ENCODE data around the gene PITHD1.
"Not testable (repeated sequence)": the region's sequence is repeated elsewhere in the genome, so short reads cannot be mapped to it uniquely, and the experiment has no call there.

PITHD1 gene

DNA sequence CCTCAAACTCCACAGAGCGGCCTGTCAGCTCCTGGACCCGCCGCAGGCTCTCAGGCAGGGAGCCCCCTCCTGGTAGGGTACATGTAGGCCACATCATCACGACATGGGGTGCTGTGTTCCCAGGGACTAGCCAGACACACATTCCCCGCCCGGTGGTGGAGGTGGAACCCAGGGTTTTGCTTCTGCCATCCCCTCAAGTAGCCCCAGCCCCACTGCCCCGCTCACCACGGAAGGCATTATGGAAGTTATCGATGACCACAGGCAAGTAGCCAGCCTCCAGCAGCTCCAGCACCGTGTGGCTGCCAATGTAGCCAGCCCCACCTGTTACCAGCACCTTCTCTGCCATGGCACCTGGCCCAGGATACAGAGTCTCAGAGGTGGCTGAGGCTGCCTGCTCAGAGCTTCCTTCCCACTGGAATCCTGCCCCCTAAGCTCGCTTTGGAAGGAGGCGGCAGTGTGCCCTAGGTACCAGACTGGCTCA, 20.5 kb downstream of the PITHD1 start:
- DNase-seq (ENCODE audit: low read depth in 2 of 2) = no peak

DNA sequence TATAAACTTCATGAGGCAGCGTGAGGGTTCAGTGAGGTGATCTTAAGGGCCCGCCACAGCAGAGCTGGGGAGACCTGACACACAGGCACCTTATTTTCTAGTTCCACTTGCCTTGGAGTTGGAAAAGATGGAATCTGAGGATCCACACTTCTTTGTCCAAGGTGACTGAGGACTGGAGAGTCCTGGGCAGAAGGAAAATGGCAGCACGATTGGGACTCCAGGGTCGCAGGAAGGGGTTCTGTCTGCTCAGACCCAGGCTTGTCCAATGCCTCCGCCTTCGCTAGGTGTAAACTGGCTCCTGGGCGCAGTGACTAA, 21.0 kb downstream of the PITHD1 start:
- no peak for DNase-seq (ENCODE audit: low read depth in 2 of 2)

DNA sequence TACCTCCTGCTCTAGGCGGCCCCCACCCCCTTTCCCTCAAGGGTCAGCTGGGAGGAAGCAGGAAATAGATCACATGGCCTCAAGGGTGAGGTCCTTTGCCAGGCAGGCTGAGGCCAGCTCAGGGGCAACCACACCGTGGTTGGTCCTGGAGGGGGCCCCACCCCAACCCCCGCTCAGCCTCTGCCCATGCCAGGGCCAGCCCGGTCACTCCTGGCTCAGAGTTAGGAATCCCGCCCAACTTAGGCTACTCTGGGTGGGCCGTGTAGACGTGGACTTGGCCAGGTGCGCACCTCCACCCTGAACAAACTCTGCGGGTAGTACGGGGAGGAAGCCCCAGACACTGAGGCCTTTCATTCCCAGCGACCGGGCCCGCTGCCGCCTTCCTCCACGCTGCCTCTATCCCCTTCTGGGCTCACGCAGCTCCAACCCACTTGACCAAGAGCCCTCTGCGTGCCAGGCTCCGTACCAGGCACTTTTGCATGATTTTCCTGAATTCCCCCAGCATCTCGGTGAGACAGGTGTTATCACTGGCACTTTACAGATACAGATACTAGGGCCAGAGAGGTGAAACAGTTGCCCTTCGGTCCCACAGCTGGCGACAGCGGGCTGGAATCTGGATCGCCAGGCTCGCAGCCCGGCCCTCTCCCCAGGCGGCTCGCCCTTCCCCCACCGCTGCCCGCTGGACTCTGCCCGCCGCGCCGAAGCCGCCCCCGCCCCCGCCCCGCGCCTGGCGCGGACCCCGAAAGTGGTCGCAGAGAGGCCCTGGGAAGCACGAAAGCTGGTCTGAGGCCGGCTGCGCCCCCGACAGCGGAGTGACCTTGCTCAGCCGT, 21.6 kb downstream of the PITHD1 start:
- peak in 1 of 2 donors; percentile 54 for DNase-seq (ENCODE audit: low read depth in 2 of 2)

DNA sequence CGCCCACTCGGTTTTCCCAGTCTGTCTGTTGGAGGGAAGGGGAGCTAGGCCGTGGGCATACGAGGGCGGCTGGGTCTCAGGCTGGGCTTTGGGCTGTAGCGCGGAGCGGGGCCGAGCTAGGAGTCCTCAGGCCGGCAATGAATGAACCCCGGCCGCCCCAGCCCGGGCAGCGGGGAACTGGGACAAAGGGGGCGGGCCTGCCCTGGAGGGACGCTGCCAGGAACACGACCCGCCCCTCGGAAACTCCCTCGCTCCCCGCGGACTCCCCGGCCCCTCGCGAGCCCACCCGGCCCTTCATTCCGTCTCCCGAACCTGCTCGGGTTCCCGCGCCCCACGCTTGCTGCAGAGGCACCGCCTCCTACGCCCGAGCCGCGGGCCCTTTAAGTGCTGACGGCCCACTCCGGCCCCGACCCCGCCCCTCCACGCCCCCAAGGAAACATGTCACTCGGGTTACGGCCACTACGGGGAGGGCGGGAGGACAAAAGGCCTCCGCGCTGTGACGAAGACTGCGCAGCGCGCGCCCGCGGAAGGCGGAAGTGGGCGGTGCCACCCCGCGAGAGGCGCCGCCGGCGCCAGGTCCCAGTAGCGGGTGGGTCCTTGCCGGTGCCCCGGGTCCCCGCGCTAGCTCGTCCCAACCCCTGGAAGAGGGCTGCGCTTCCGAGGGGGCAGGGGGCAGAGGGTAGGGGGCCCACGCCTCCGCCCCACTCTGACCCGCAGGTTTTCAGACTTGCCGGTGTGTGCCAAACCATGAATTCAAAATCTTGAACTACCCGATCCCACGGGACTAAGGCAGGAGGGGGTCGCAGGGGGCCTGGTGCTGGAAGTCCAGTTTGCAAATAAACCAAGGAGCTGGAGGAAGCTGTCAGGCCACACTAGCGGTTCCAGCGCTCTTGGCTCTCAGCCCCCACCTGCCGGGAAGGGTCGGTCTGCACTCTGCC, 22.5 kb downstream of the PITHD1 start, which contains the start of gene GALE:
GALE (minus strand) TSS at position 355 of the 938 bp plus-strand sequence. CDS start 1,747 bp downstream, outside the sequence.
- DNase-seq (ENCODE audit: low read depth in 2 of 2) = peak; percentile 97

DNA sequence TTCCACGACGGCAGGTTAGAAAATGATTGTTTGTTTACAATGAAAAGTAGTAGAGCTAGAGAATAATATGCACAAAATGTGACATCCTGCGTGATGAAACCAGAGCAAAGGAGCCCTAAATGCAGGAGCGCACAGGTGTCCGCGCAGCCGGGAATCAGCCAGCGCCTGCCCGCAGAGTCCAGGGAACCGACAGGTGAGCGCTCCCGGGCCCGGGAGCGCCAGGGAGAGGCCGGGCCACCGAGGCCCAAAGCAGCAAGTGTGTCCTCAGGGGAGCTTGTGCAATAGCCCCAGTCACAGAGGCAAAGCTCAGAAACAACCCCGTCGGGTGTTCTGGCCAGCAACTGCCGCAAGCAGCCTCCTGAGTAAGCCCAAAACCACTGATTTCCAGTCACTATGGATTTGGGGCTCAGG, 23.1 kb downstream of the PITHD1 start:
- DNase-seq (ENCODE audit: low read depth in 2 of 2) = no peak

DNA sequence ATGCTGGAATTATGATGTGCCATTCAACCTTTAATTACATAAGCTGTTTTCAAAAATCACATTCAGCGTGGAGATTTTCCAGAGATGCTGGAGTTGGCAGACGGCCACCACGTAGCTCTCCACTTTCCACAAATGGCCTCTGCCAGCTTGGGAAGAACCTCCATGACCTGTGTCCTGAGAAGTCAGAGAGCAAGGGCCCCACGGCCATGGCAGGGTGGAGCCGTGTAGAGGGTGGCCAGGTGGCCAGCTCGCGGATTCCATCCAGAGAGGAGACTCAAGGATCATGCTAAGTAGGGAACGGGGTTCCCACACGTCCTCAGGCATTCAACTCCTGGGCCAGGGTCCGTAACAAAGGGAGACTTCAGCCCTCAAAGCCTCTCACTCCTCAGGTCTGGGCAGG, 23.7 kb downstream of the PITHD1 start:
- DNase-seq (ENCODE audit: low read depth in 2 of 2) = no peak

DNA sequence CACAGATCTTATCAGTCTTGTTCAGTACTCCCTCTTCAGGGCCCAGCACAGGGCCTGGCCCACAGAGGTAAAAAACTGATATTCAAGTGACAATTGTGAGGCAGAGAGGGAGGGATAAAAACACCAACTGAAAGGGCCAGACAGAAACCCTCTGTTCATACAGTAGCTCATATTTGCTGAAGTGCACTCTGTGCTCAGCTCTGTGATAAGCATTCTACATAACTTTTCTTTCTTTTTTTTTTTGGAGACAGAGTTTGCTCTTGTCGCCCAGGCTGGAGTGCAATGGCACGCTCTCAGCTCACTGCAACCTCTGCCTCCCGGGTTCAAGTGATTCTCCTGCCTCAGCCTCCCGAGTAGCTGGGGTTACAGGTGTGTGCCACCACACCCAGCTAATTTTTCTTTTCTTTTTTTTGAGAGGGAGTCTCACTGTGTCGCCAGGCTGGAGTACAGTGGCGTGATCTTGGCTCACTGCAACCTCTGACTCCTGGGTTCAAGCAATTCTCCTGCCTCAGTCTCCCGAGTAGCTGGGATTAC, 24.7 kb downstream of the PITHD1 start:
- not testable (repeated sequence) for DNase-seq (ENCODE audit: low read depth in 2 of 2)

DNA sequence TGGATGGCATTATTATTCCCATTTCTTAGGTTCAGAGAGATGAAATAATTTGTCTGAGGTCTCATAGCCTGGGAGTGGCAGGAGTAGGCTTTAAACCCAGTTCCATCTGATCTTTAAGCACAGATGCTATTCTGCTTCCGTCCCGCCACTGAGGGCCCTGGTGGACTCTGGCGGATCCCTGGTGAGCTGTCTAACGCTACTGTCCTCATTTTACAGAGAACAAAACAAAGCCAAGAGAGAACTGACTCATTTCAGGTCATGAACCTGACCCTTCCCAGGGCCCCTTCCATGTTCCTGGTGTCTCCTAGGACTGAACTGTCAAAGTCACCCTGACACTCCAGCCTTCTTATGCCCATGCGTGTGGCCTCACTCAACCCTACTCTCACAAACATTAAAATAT, 25.5 kb downstream of the PITHD1 start:
- DNase-seq (ENCODE audit: low read depth in 2 of 2) = no peak

DNA sequence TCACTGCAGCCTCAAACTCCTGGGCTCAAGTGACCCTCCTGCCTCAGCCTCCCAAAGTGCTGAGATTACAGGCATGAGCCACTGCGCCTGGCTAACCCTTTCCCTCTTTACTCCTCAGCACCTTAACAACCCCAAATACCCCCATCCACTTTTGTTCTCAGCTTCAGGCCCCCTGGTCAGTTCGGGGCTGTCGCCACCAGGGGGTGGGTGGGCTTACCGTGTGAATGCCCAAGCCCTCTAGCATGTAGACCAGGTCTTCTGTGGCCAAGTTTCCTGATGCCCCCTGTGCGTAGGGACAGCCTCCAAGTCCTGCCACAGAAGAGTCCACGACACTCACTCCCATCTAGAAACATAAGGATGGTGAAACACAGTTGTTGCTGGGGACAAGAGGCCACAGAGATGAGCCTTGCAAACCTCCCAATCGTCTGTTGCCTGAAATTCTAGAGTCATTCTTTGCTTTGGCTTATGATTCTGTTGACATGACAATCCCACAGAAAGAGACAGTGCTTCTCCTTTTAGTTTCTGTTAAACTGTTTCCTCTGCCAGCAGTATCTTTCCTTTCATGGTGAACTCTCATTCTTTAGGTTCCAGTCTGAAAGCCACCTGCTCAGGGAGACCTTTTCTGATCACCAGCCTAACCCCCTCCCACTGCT, 26.1 kb downstream of the PITHD1 start:
- no peak for DNase-seq (ENCODE audit: low read depth in 2 of 2)

DNA sequence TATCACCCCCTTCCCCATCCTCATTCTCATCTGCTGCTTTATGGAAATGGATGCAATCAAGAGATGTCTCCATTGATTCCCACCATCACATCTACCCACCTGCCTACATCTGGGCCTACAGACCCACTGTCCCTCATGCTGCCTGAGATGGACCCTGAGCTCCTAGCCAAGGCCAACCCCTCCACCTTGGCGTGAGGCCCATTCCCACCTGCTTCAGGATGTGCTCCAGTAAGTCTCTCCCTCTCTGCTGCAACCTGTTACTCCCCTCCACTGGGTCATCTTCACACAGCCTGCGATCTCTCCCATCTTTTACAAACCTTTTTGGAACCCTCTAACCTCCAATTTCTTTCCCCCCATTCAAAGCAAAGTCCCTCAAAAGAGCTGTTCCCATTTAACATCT, 26.8 kb downstream of the PITHD1 start:
- DNase-seq (ENCODE audit: low read depth in 2 of 2) = no peak

DNA sequence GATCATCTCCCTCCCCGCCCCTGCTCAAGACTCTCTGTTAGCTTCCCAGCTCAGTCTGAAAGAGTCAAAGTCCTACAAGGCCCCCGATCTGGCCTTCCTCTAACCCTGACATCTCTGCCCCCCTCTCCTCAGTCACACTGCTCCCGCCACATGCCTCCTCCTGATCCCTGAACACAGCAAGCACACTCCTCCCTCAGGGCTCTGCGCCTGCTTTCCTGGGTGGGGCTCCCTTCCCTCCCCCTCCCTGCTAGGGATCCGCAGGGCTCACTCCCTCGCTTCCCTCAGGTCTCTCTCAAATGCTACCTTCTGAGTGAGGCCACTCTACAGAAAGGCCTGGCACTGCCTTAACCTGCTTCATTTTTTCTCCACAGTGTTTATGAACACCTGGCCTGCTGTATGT, 28.1 kb downstream of the PITHD1 start:
- no peak for DNase-seq (ENCODE audit: low read depth in 2 of 2)

DNA sequence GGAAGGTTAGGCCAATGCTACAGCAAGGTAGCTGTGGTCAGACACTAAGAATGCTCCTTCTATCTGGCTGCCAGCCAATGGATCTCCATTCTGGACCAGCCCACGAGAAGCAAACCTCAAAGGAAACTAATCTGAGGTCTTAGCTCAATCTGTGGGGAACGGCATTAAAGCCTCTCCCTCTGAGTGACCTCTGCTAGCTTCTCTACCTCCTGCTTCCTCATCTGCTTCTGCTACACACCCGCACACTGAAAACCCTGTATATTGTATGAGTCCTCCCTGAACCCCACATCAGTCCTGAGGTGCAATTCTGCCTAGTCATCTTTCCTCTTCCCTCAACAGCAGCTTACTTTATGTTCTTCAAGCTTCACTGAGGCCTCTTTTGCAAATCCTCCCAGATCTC, 29.2 kb downstream of the PITHD1 start:
- no peak for DNase-seq (ENCODE audit: low read depth in 2 of 2)

DNA sequence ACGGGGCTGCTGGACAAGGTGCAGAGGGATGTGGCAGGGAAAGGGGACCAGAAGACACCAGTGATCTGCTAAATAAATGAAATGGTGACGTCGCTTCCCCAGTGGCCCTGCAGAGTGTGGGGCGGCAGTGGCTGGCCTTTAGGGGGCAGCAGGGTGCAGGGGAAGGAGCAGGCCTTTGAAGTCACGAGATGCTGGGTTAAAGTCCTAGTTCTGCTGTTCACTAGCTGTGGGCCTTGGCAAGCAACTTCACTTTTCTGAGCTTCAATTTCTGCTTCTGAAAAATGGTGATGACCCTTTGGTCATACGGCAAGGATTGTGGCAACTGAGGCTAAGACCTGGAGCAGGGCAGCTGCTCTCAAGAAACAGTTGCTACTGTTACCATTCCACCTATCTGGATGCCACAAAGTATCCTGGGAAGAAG, 31.5 kb downstream of the PITHD1 start:
- DNase-seq (ENCODE audit: low read depth in 2 of 2) = peak; percentile 65 to 69

DNA sequence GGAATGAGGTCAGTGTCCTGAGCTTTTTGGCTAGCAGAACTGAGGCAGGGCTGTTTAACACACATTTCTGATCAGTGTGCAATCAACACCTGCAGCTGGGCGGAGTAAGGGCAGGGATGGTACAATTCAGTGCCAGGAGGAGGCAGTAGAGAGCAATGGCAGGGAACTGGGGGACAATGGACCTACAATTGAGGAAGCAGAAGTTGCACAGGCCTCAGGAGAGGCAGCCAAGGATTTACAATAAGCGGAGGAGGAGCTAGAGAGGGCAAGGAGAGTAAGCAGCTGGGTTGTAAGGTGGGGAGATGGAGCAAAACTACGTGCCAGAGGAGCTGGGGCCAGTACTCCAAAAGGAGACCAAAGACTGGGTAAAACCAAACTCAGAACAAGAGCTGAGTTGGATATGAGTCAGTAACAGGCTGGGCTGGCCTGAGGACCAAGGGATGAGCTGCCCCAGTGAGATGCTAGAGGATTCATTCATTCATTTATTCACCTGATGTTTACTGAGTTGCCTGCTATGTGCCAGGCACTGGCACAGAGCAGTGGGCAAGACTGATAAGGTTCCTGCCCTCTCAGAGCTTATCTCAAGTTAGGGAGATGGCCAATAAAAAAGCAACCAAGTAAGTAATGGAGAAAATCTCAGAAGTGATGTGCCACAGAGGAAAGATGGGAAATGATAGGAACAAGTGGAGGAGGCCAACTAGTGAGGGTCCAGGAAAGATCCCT, 32.8 kb downstream of the PITHD1 start:
- DNase-seq (ENCODE audit: low read depth in 2 of 2) = no peak

DNA sequence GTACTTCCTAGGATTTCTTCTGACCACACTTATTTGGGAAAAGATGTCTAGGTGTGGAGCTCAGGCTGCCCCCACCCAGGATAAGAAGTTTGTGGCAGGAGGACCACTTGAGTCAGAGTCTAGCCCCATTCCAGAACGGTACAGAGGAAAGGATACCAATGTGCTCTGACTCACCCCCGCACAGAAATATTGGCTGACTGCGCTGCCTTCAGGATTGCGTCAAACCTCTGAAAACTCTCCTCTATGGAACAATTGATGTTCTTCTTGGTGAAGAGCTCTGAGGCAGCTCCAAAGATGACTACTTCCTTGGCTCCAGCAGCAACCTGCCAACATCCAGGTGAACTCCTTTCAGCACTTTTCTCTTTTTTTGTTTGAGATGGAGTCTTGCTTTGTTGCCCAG, 35.8 kb downstream of the PITHD1 start:
- DNase-seq (ENCODE audit: low read depth in 2 of 2) = no peak

DNA sequence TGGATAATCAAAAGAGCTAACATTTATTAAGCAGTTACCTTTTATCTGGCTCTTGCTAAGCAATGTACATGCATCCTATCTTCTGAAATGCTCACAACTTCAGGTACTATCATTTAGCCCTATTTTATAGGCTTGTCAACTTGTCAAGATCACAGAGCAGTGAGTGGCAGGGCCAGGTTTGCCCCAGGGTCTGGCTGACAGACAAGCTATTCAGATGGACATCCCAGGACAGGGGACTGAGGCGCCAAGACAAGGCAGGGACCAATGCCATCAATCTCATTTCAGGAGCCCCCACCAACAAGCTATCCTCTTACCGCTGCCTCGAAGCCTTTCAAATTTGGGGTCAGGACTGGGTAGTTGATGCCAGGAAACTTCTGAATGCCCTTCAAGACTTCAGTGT, 38.1 kb downstream of the PITHD1 start:
- DNase-seq (ENCODE audit: low read depth in 2 of 2) = no peak

DNA sequence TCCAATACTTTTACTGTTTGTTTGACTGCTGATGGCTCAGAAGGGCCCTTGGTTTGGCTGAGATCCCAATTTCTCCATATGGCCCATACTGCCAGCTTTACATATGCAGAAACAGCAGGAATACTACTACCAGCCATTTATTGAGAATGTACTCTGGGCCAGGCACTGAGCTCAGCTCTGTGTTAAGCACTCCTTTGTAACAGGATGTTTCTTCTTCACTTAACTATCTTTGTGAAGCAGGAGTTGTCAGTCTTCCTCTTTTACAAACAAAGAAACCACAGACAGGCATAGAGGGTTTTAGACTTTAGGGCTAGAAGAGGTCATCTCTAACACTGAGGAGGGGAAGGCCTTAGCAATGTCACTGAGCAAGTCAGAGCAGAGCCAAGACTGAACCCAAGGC, 38.7 kb downstream of the PITHD1 start:
- no peak for DNase-seq (ENCODE audit: low read depth in 2 of 2)

DNA sequence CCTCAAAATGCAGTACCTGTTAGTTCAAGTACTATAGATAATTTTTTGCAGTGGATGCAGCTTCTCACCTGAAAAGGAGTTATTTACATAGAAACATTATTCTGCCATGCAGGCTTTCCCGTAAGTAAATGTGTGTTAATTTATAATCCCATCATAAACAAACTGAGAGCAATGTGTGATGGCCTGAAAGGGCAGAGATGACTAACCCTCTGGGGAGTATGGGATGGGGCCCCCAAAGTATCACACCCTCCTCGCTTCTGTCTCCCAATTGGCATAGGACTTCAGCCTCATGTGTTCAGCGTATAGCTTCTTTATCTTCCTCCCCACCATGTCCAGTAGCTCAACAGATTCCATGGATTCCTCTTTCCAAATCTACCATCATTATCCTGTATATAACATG, 39.4 kb downstream of the PITHD1 start:
- no peak for DNase-seq (ENCODE audit: low read depth in 2 of 2)

DNA sequence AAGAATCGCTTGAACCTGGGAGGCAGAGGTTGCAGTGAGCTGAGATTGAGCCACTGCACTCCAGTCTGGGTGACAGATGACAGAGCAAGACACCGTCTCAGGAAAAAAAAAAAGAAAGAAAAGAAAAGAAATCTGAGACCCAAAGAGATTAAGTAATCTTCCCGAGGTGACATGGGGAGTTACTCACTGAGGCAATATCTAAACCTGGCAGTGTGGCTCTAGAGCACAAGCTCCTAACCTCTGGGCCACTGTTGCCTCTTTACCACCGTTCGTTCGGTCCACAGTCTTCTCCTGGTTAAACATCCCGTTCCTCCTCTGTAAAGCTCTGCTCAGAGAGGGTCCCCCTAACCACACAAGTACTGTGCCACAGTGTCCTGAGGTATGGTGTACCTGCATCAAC, 45.5 kb downstream of the PITHD1 start:
- DNase-seq (ENCODE audit: low read depth in 2 of 2) = no peak

DNA sequence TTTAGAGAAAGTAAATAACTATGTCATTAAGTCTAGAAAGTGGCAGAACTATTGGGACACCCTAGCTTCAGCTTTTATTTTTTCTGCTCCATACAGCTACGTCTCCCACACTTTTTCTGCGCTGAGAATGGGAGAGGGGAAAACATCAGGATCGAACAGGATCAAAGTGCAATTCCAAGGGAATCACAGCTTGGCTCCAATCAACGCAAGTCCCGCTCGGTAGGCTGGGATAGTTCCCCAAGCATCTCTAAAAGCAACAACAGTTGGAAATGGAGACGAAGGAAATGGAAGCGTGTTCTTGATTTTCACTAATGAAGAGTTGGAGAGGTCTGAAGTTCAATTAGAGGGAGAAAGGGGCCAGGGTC, 46.5 kb downstream of the PITHD1 start:
- no peak for DNase-seq (ENCODE audit: low read depth in 2 of 2)

DNA sequence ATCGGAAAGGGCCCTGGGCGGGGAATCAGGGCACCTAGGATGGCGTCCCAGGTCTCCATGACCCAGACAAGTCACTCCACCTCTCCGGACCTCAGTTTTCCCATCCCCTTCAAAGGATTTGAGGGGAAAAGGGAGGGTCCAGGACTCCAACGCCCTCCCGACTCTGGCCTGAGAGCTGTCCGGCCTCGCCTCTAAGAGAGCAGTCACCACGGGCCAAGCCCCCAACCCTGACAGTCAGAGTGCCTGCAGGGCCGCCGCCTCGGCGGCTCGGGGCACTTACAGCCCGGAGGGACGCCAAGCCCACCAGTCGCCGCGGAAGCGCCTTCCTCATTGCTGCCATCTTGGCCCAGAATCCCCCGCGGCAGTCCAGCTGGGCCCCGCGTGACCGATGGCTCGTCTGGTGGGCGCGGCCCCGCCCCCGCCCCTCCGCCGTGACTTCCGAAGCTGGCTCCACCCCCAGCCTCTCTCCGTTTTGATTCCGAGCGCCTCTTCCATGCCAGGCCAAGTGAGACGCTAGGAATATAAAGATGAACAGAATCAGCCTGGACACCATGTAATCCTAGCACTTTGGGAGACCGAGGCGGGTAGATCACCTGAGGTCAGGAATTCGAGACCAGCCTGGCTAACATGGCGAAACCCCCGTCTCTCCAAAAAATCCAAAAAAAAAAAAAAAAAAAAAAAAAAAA, 47.0 kb downstream of the PITHD1 start, which contains the start of gene HMGCL:
HMGCL (minus strand) TSS at position 354 of the 686 bp plus-strand sequence; CDS start at position 340, 14 bp downstream.
- peak; percentile 83 to 86 for DNase-seq (ENCODE audit: low read depth in 2 of 2)
